AG09319 (cell line): ENCODE data around the gene REEP3.

Experiments
- DNase-seq: peaks from one replicate; pipeline ENCODE4 v3.0.0-alpha.2; 2010; ENCODE audit warnings: low read depth; ENCODE audit errors: extremely low read depth
- CTCF ChIP-seq: IDR thresholded peaks from 2 replicates; pipeline ENCODE4 v1.5.1; 2011; ENCODE audit warnings: low read depth, mild to moderate bottlenecking, inconsistent platforms, low read length, moderate library complexity

The REEP3 gene

GRCh38 chr10:63588436-63589167, 67.4 kb downstream of the REEP3 start:
- DNase-seq, result no peak

GRCh38 chr10:63591600-63592379, 70.6 kb downstream of the REEP3 start:
- DNase-seq, result no peak
- TF ChIP-seq CTCF, result no peak

More at GRCh38 chr10:63588436-63589167, 67.4 kb downstream of the REEP3 start:
- TF ChIP-seq CTCF, result no peak

GRCh38 chr10:63593576-63593975, 72.4 kb downstream of the REEP3 start:
- TF ChIP-seq CTCF, result no peak
- DNase-seq, result no peak

- no peak for TF ChIP-seq CTCF
- no peak for DNase-seq
These were observed 73.9 kb downstream of the REEP3 start for GRCh38 chr10:63595072-63595471.

- TF ChIP-seq CTCF, result no peak
- DNase-seq, result no peak
These were observed 75.7 kb downstream of the REEP3 start for GRCh38 chr10:63596924-63597323.

- DNase-seq, result no peak
- no peak for TF ChIP-seq CTCF
These were observed 79.3 kb downstream of the REEP3 start for GRCh38 chr10:63600540-63600939.
